K562 (cell line): ENCODE measurements around the gene FLVCR2. TPM values are rescaled to one million over a fixed set of nuclear protein-coding genes. Genes with fewer than 3 reads are reported as not detected.

Experiments
- ATAC-seq: fragments of 200-7000 bp; cut with Tn5 transposase; 3 replicates; pipeline ENCODE4 v1.9.1; 2020; ENCODE audit warnings: moderate library complexity
- BruUV-seq: library from RNA; stranded (reverse); fragments of 400-500 nt; replicated peaks from 2 replicates; lab custom pipeline; 2021; lab: Mats Ljungman, UMichigan
- CTCF ChIA-PET: fragments of 300-600 bp; formaldehyde crosslinking; extraction: SDS; loops from one replicate; lab custom pipeline; 2021; ENCODE audit warnings: low intra/inter-chr PET ratio; lab: Yijun Ruan, JAX
- POLR2A ChIA-PET: fragments of 300-600, 350-650 bp; sonication (Branson Sonifier 250); formaldehyde crosslinking; extraction: SDS; loops from one replicate; lab custom pipeline; 2021; ENCODE audit warnings: antibody characterized with exemption, inconsistent platforms; lab: Yijun Ruan, JAX
- DNase-seq, 4 experiments: peaks; one replicate each; pipeline versions ENCODE4 v3.0.0 to v3.0.0-alpha.2; 2011 to 2018; ENCODE audit warnings: low spot score in 3 of 4, mixed read lengths in 3 of 4; ENCODE audit errors: extremely low read depth in 1 of 4
- FAIRE-seq: peaks from 2 replicates; lab custom pipeline; 2011; peaks lifted over from hg19 to GRCh38; lab: Jason Lieb, UNC
- H2AFZ ChIP-seq: 2 replicates; pipeline ENCODE4 v1.6.0; 2011; ENCODE audit warnings: low read depth, low read length, control low read depth, inconsistent platforms
- H3K27ac ChIP-seq: fragments of 200-600 bp; 3 replicates; pipeline ENCODE4 v1.8.0; 2011; ENCODE audit warnings: low read depth, mild to moderate bottlenecking, control low read depth, inconsistent platforms, low read length, moderate library complexity, mixed read lengths; ENCODE audit errors: extremely low read depth
- H3K27me3 ChIP-seq, 2 experiments: fragments of 300-600 bp in 1 of 2; 2 replicates in 1 of 2; 3 replicates in 1 of 2; pipeline versions ENCODE4 v1.6.0 to v1.8.0; 2011; ENCODE audit warnings: inconsistent platforms in 2 of 2, low read length in 2 of 2, mild to moderate bottlenecking in 1 of 2, mixed read lengths in 1 of 2, moderate library complexity in 1 of 2; ENCODE audit not compliant: control insufficient read depth in 2 of 2, insufficient read depth in 2 of 2
- H3K36me3 ChIP-seq: fragments of 300-600 bp; 3 replicates; pipeline ENCODE4 v1.8.0; 2011; ENCODE audit warnings: mild to moderate bottlenecking, low read length, inconsistent platforms; ENCODE audit not compliant: control insufficient read depth, insufficient read depth
- H3K4me1 ChIP-seq, 2 experiments: fragments of 200-600 bp in 1 of 2; replicated peaks in 1 of 2; 2 replicates in 1 of 2; 3 replicates in 1 of 2; pipeline versions ENCODE4 v1.5.1 to v1.8.0; 2011; ENCODE audit warnings: inconsistent platforms in 2 of 2, low read length in 2 of 2, mild to moderate bottlenecking in 1 of 2, mixed read lengths in 1 of 2, moderate library complexity in 1 of 2; ENCODE audit not compliant: control insufficient read depth in 2 of 2, insufficient read depth in 2 of 2
- H3K4me2 ChIP-seq: 2 replicates; pipeline ENCODE4 v1.6.1; 2011; ENCODE audit warnings: low read length, control low read depth, inconsistent platforms, mixed read lengths; ENCODE audit not compliant: insufficient read depth
- H3K4me3 ChIP-seq: fragments of 200-600 bp; sonication (generic), shearing (Covaris generic); 2 replicates; pipeline ENCODE4 v1.5.1; 2016; ENCODE audit warnings: control low read depth, inconsistent platforms
- H3K79me2 ChIP-seq: fragments of 200-600 bp; 3 replicates; pipeline ENCODE4 v1.8.0; 2011; ENCODE audit warnings: low read length, inconsistent platforms; ENCODE audit not compliant: control insufficient read depth, insufficient read depth
- H3K9ac ChIP-seq, 2 experiments: 2 replicates each; pipeline versions ENCODE4 v1.6.0 to v1.6.1; 2011; ENCODE audit warnings: low read depth in 2 of 2, low read length in 2 of 2, control low read depth in 1 of 2, inconsistent platforms in 1 of 2, mild to moderate bottlenecking in 1 of 2, mixed read lengths in 1 of 2; ENCODE audit not compliant: insufficient read depth in 1 of 2
- H3K9me1 ChIP-seq: one replicate; pipeline ENCODE4 v1.6.0; 2011; ENCODE audit warnings: inconsistent platforms, mild to moderate bottlenecking, low read length, moderate library complexity; ENCODE audit not compliant: control insufficient read depth, insufficient read depth
- H3K9me3 ChIP-seq: replicated peaks from 2 replicates; pipeline ENCODE4 v1.5.1; 2011; ENCODE audit warnings: low read depth, low read length, inconsistent platforms; ENCODE audit not compliant: control insufficient read depth, insufficient read depth
- H4K20me1 ChIP-seq: replicated peaks from 2 replicates; pipeline ENCODE4 v1.6.1; 2011; ENCODE audit warnings: low read length, inconsistent platforms, mixed read lengths; ENCODE audit not compliant: control insufficient read depth, insufficient read depth
- CCNT2 ChIP-seq: IDR thresholded peaks from 2 replicates; pipeline ENCODE4 v1.6.1; 2011; ENCODE audit warnings: borderline replicate concordance, low read depth, mild to moderate bottlenecking, moderate library complexity, mixed read lengths, low read length; ENCODE audit not compliant: insufficient read length; ENCODE audit errors: extremely low read depth
- EHMT2 ChIP-seq: fragments of 450-650 bp; IDR thresholded peaks from 2 replicates; pipeline ENCODE4 v1.6.1; 2018; ENCODE audit warnings: antibody characterized with exemption
- HEY1 ChIP-seq: fragments of 250-450 bp; sonication (Bioruptor Pico); IDR thresholded peaks from 2 replicates; pipeline ENCODE4 v1.5.0; 2020; ENCODE audit warnings: mild to moderate bottlenecking, moderate library complexity, borderline replicate concordance
- HIVEP1 ChIP-seq: fragments of 250-450 bp; sonication (Bioruptor Pico); IDR thresholded peaks from 2 replicates; pipeline ENCODE4 v1.4.0; 2020; ENCODE audit warnings: mild to moderate bottlenecking
- IRF2 ChIP-seq: sonication (generic); formaldehyde crosslinking; IDR thresholded peaks from 2 replicates; pipeline ENCODE4 v1.8.1; 2022; ENCODE audit warnings: mild to moderate bottlenecking, missing genetic modification reagents
- KDM1A ChIP-seq, 2 experiments: fragments of 450-650 bp; IDR thresholded peaks; 2 replicates each; pipeline ENCODE4 v1.6.1; 2016; ENCODE audit warnings: mild to moderate bottlenecking in 2 of 2
- MAX ChIP-seq: sonication (generic); formaldehyde crosslinking; IDR thresholded peaks from 2 replicates; pipeline ENCODE4 v1.9.0; 2022; ENCODE audit warnings: mild to moderate bottlenecking, missing genetic modification reagents
- PHB ChIP-seq: fragments of 250-450 bp; sonication (Bioruptor Pico); IDR thresholded peaks from 2 replicates; pipeline ENCODE4 v1.5.0; 2021
- USF1 ChIP-seq: sonication (generic); formaldehyde crosslinking; IDR thresholded peaks from 2 replicates; pipeline ENCODE4 v1.9.0; 2022; ENCODE audit warnings: mild to moderate bottlenecking, missing genetic modification reagents
- ZFX ChIP-seq: sonication (generic); formaldehyde crosslinking; IDR thresholded peaks from 2 replicates; pipeline ENCODE4 v1.8.0; 2022; ENCODE audit warnings: mild to moderate bottlenecking, missing genetic modification reagents, moderate library complexity
- ZMIZ1 ChIP-seq, 2 experiments: fragments of 150-350 bp in 1 of 2; IDR thresholded peaks; 2 replicates each; pipeline ENCODE4 v1.6.1; 2012 to 2016; ENCODE audit warnings: low read depth in 2 of 2, low read length in 2 of 2, mild to moderate bottlenecking in 1 of 2, moderate library complexity in 1 of 2
- ZNF146 ChIP-seq: IDR thresholded peaks from one replicate; pipeline ENCODE4 v1.6.1; 2018; ENCODE audit warnings: missing compliant biosample characterization; ENCODE audit not compliant: unreplicated experiment
- ZNF212 ChIP-seq: fragments of 450-650 bp; formaldehyde crosslinking; IDR thresholded peaks from 2 replicates; pipeline ENCODE4 v1.4.0; 2020; ENCODE audit warnings: mild to moderate bottlenecking
- ZNF277 ChIP-seq: fragments of 250-450 bp; sonication (Bioruptor Pico); IDR thresholded peaks from 2 replicates; pipeline ENCODE4 v1.8.0; 2022; ENCODE audit warnings: inconsistent platforms, mild to moderate bottlenecking, moderate library complexity, borderline replicate concordance
- ZNF436 ChIP-seq: fragments of 250-450, 450-650 bp; sonication (Bioruptor Pico); formaldehyde crosslinking; IDR thresholded peaks from 2 replicates; pipeline ENCODE4 v1.7.0; 2020; ENCODE audit warnings: mild to moderate bottlenecking
- ZNF586 ChIP-seq: fragments of 450-650 bp; formaldehyde crosslinking; conservative IDR thresholded peaks from 2 replicates; pipeline ENCODE4 v1.4.0; 2020; ENCODE audit warnings: mild to moderate bottlenecking, moderate library complexity
- ZNF766 ChIP-seq: fragments of 200-800 bp; sonication (Bioruptor generic); conservative IDR thresholded peaks from 2 replicates; pipeline ENCODE4 v1.6.1; 2016; ENCODE audit warnings: missing genetic modification characterization, missing compliant biosample characterization
- ZZZ3 ChIP-seq: fragments of 450-650 bp; IDR thresholded peaks from 2 replicates; pipeline ENCODE4 v1.6.1; 2016; ENCODE audit warnings: antibody characterized with exemption, mild to moderate bottlenecking, moderate library complexity
- WGBS: fragments of 100-300 bp; shearing (Covaris generic); methylation state at CpG from one replicate; pipeline ENCODE4 v1.1.6; 2016; ENCODE audit warnings: low coverage, mixed read lengths; ENCODE audit not compliant: insufficient coverage; ENCODE audit errors: missing lambda C conversion rate; 5-methylcytosine and 5-hydroxymethylcytosine counted together
- in situ Hi-C: fragments of 300-500 bp; cut with MboI; formaldehyde crosslinking; loops from 4 replicates; pipeline ENCODE4 v1.15.0; 2018; ENCODE audit warnings: inconsistent platforms, mixed read lengths
- intact Hi-C: fragments of 100-400 bp; cut with micrococcal nuclease; formaldehyde crosslinking; loops from 2 replicates; pipeline ENCODE4 v1.14.2; 2022
- polyA plus RNA-seq, 8 experiments: library from polyadenylated mRNA; depleted of rRNA in 4 of 8; stranded (reverse) in 5 of 8; unstranded in 3 of 8; fragments of >200 nt; fragmentation: Nextera tagmentation in 2 of 8; fragmentation: Illumina TruSeq in 1 of 8; extraction: Ambion mirVana in 2 of 8; extraction: Trizol in 1 of 8; gene quantifications; 2 replicates each; pipeline versions ENCODE4 v1.2.1 to v1.2.3, GENCODE V29; 2011 to 2014; ENCODE audit warnings: inconsistent platforms in 1 of 8, missing spikeins in 1 of 8
- total RNA-seq, 7 experiments: library from RNA; depleted of rRNA in 6 of 7; stranded (reverse); fragments of >200 nt in 6 of 7; fragmentation: Illumina TruSeq in 2 of 7; extraction: Trizol in 2 of 7; gene quantifications; 2 replicates each; pipeline versions ENCODE4 v1.2.1 to v1.2.3, GENCODE V29; 2011 to 2021; ENCODE audit warnings: low replicate concordance in 1 of 7

Gene FLVCR2
- total and polyA plus RNA-seq, 9 of the 15 experiments (the other 6 are each of a cell fraction or from before 2014, with no cell fraction given) = 1.5 TPM; not detected in 8

DNA sequence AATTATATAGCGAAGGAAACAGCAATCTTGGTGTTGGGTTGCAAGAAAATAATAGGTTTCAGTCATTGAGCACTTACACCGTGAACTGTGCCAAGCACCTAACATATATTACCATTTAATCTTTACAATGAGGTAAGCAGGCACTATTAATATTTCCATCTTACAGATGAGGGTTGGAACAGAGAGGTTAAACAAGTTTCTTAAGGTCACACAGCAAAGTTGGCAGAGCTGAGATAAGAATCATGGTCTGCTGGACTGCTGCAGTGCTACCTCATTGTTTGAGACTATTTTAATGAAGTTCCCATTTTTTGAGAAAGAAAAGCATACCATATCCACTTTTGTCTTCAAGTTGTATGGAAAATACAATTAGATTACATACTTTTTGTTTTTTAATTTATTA lies 80.5 kb downstream of the FLVCR2 start:
- Histone ChIP-seq H3K4me1 (peaks cover 0 to 4% of the 10 kb centered on the region in 2 experiments; a peak in 4 of 5 replicates), H3K9me3 (no peaks in the 10 kb centered on the region), H3K36me3 (peaks cover 36% of the 10 kb centered on the region; the same call in 2 of the 3 replicates), H3K27me3 (no peaks in the 10 kb centered on the region), H3K9ac (no peak overlapping the region), H3K4me2 (no peak overlapping the region), H3K4me3 (no peak overlapping the region), H2AFZ (no peak overlapping the region), H4K20me1 (no peaks in the 10 kb centered on the region), H3K79me2 (peaks cover 25% of the 10 kb centered on the region), H3K27ac (no peak overlapping the region), H3K9me1 (no peaks in the 10 kb centered on the region)
- in situ Hi-C loops = loop anchor here (25.0 kb wide), 1 partner anchor 522 kb away; the partner anchor contains the start of gene NEK9
- no peak for DNase-seq
- BruUV-seq = no TSS peak
- ChIA-PET POLR2A (no interaction called here), CTCF (no interaction called here)
- no peak for FAIRE-seq
- intact Hi-C loops = loop anchor here (10.0 kb wide), 1 partner anchor 354 kb away; no protein-coding TSS in a partner anchor
- no peak for ATAC-seq
- 90% methylated on average over 2 of the region's 2 CpGs for WGBS
- TF ChIP-seq ZNF766 (CRISPR knock-in tag) (no peak), ZNF212 (CRISPR knock-in tag) (no peak), HIVEP1 (no peak), ZNF146 (CRISPR knock-in tag) (no peak), ZNF586 (CRISPR knock-in tag) (no peak), PHB (CRISPR knock-in tag) (no peak), MAX (CRISPR knock-in tag) (no peak), ZNF277 (CRISPR knock-in tag) (no peak), ZZZ3 (no peak), IRF2 (CRISPR knock-in tag) (no peak), HEY1 (CRISPR knock-in tag) (no peak), USF1 (no peak), EHMT2 (no peak), CCNT2 (no peak), ZFX (CRISPR knock-in tag) (no peak), ZMIZ1 (IDR thresholded peaks at IDR 0.05; ENCODE audit: low read depth in 2 of 2, low read length in 2 of 2) (no peak), KDM1A (IDR thresholded peaks at IDR 0.05) (peak; percentile 75 to 80), ZNF436 (CRISPR knock-in tag) (no peak)
